ENCODE data around the gene CNNM2.

CNNM2 gene

DNA sequence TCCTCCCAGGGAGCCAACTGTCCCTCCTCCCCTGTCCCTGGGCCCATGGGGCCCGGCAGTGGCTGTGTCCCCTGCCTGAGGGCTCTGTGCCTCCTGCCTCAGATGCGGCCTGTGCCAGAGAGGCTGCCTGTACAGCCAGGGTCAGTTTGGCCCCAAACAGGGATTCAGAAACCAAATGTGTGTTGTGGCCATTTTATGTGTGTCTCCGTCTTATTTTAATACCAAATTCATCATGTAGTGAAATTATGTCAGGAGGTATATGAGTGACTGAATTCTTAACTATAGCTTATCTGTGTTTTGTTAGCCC is 160.2 kb downstream of the CNNM2 start:
- no peak for DNase-seq

DNA sequence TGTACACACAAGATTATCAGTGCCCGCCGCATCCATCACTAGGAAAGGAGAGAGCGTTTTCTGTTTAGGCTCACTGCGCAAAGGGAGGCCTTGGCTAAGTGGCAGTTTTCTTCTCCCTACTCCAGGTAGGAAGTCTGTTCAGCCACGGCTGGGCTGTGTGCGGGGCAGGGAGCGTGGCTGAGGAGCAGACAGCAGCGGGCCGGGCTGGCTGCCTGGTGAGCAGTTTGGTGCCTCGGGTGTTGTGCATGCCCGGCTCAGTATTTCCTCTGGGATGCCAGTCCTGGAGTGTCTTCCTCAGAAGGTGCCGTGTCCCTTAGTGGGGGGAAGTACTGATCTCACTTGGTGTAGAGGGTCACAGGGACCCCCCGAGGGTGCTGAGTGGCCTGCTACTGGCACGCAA is 160.6 kb downstream of the CNNM2 start:
- no peak for DNase-seq

GRCh38 chr10:103079100-103079499 is 161.0 kb downstream of the CNNM2 start:
- DNase-seq: no peak

DNA sequence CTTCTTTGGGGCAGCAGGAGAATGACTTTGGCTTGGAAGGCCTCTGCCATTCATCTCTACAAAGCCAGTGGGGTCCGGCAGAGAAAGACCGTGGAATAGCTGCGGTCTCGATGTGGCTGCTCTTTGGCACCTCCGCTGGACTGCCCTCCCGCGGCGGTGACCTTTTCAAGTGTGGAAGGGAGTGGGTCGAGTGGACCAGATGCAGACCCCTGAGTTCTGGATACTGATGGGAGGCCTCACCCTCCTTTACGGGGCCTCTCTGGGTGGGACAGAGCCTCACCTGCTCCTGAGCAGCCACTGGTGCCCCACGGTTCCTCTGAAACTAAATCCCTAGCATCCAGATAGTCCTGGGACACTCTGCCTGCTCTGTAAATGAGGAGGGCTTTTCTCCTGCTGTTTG is 161.9 kb downstream of the CNNM2 start:
- no peak for DNase-seq

DNA sequence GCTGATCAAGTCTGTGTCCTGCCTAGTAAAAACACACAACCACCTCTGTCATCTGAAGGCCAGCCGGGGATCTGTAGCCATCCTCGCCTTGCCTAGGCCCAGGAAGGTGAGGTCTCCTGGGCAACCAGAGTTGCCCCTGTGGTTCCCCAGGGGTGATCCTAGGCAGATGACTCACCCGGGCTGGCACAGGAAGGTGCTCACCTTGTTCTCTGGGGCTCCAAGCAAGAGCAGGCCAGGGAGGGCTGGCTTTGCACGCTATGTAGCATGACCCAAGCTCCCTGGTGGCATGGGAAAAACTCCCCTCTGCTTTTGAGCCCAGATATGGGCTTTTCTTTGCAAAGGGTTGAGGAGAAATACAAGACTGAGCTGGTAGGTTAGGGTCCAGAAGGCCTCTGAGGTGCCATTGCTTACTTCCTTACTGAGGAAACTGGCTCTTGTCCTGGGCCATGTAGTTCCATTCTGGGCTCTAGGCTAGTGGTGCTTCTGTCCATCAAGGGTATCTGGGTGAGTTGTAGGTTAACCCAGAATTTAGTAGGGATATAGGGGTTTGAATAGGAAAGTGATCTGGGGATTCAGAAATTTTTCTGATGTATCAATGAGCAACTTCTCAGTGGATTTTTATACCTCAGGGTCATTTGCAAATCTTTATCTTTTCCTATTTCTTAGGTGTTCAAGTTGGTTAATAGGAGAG is 162.9 kb downstream of the CNNM2 start:
- DNase-seq: no peak

- DNase-seq: no peak
Measured at GRCh38 chr10:103082683-103083082, 164.6 kb downstream of the CNNM2 start.

DNA sequence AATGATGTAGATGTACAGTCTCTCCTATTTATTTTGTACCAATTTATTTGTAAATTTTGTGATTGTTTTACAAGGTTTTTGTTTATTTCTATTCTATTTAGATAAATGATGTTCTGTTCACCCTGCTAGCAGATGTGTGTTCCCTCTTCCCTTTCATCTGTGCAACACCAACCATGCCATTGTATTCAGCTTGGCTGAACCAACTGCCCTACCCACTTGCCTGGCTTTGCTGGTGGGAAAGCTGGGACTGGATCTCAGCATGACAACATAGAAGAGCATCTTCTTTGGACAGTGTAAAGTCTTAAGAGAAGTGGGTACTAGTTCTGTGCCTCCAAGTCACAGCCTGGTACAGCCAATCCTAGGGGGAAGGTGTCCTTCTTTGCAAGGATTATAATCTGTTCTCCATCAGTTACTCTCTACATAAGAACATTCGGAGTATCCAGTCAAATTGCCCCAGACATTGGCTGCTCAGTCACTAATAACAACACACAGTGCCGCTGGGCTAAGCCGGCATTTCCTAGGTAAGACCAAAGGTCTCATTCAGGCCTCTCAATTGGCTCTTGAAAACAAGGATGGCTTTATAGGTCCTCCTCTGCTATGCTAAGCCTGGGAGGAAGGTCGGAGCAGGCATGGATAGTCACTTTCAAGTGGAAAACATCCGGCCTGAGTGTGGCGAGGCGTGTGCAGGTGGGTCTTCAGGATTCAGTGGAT is 165.3 kb downstream of the CNNM2 start:
- no peak for DNase-seq

DNA sequence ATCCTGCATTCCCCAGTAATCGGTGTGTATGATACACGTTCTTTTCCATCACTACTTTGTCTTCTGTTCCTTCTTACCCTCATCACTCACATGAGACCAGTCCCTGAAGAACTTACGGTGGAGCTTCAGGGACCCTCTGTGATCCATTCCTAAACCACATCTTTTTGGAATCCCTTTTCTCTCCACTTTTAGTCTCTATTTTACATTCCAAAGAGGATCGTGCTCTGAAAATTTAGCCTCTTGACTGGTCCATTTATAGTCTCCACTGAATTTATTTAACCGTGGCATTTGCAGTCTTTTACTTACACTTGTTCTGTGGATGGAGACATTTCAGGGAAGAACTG is 165.9 kb downstream of the CNNM2 start:
- DNase-seq: no peak

DNA sequence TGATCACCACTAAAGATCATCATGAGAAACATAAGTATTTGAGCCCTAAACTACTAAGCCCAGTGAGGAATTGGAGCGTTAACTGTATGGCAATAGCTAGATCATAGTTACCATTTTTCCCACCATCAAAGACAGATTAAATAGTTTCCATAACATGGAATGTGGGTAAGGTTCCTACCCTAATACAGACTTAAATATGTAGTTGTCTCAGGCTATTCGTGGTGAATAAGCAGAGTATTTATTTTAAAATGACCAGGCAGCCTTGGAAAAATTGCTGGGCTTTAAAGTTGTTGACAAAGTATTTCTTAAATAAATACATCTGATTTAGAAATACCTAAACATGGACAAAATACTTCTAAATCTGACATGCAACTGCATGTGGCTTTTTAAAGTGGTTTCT is 168.2 kb downstream of the CNNM2 start:
- no peak for DNase-seq

GRCh38 chr10:103086799-103087198 is 168.7 kb downstream of the CNNM2 start:
- DNase-seq: no peak

GRCh38 chr10:103089493-103089892 is 171.4 kb downstream of the CNNM2 start:
- DNase-seq: no peak

- DNase-seq: no peak
Measured at GRCh38 chr10:103090911-103091310, 172.8 kb downstream of the CNNM2 start.

GRCh38 chr10:103095005-103095404 is 176.9 kb downstream of the CNNM2 start:
- DNase-seq: no peak

DNA sequence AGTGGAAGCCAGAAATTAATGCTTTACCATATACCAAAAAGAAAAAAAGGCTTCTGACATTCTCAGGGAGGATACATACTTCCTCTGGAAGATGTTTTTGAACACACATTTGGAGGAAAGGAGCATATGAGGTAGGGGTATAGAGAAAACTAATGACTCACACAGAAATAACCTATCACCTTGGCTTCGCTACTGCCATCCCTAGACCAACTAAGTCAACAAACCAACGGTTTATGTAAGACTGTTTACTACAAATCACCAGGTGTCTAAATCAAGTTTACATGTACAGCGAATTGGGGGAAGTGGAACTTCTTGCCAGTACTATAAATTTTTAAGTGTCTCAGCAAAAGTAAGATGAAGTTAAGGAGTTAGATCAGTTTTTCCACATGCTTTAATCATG is 178.0 kb downstream of the CNNM2 start:
- no peak for DNase-seq

GRCh38 chr10:103098240-103098639 is 180.1 kb downstream of the CNNM2 start:
- DNase-seq: no peak

DNA sequence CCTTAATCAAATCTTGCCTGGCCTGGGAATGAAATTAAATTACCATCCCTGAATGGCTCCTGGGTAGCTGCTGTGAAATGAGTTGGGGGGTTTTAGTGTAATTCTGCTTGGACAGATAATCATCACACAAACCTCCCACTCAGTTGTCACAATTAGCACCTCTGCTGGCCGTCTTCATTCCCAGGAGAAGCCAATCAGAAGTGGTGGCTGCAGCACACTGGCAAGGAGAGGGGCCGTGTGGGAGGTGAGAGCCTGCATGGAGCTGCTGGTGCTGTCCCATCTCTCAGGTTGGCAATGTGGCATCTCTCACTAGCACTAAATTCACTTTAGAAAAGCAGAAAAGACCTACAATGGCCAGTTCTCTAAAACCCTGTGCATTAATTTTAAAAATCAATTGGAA is 182.5 kb downstream of the CNNM2 start:
- DNase-seq: no peak

DNA sequence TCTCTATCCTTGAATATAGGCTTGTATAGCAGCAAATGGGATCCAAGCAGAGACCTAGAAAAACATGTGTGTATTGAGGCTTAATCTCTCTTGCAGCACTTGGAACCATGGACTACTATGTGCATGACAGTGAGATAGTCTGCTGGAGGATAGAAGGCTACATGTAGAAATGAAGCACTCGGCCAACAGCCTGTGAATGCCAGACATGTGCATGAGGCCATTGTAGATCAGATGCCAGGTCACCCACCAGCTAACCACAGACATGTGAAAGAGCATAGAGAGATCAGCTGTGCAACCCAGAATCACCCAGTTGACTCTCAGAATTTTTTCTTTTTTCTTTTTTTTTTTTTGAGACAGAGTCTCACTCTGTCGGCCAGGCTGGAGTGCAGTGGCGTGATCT is 184.1 kb downstream of the CNNM2 start:
- no peak for DNase-seq

GRCh38 chr10:103103989-103104388 is 185.9 kb downstream of the CNNM2 start:
- no peak for DNase-seq

- DNase-seq: no peak
Measured at GRCh38 chr10:103104721-103105120, 186.6 kb downstream of the CNNM2 start.

DNA sequence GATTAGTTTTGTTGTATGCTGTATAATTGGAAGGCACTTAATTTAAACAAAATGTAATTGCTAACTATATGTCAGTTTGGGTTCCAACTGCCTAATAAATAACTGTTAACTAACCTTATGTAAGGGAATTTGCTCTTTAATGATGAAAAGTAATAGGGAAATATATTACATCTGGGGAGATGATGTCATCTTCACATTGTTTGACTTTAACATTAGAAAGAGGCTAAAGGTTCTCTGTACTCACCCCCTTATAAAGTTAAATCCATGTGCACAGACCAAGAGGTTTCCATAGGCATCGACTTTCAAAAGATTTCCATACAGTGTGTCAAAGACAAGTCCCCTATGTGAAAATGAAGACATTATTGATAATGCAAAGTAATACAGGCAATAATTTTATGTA is 187.4 kb downstream of the CNNM2 start:
- DNase-seq: no peak

DNA sequence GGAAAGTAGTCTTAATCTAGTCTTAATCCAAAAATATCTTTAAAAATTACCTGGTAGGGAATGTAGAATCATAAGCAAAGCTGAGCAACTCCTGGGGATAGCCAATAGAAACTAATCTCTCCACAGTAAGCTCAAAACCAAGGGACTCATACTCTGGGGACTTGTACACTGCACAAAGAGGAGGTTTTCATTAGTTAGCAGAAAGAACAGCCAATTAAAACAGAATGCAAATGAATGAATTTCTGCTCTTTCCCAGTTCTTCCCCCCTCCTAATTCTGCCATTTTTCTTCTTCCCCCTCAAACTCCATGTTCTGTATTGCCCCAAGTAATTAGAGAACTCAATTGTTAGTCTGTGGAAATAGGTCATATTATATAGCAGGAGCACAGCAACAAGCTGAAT is 188.4 kb downstream of the CNNM2 start:
- no peak for DNase-seq

DNA sequence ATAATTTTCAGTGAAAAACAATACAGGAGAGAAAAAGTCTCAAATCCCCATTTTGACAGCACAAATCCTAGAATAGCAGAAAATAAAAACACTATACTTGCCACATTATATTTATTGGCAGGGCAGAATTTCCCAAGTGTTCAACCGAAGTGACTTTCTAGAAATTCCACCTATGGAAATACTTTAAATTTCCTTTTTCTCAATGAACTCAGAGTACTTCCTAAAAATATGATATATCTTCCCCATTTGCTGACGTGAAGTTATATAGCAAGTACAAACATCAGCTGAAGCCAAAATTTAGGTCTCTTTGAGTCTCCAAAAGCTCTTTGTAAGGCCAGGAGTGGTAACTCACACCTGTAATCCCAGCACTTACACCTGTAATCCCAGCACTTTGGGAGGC is 191.7 kb downstream of the CNNM2 start:
- no peak for DNase-seq

DNA sequence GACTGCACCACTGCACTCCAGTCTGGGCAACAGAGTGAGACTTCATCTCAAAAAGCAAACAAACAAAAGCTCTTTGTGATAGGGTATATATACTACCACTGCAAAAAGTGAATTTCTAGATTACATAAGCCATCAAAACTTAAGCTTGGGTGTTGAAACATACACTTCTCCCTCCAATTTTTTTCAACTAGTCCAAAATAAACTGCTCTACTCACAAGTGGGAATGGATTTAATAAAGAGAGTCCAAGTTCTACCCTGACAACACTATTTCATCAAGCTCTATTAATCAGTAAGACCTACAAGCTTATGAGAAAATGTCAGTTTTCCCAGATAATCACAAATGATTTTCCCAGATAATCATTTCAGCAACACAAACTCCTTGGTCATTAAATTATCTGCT is 192.3 kb downstream of the CNNM2 start:
- DNase-seq: no peak

- DNase-seq: no peak
Measured at GRCh38 chr10:103111031-103111917, 193.2 kb downstream of the CNNM2 start.

Data from GF-D8 (cell line).